ENCODE measurements around the gene IFIH1.

IFIH1 gene

GRCh38 chr2:162318328-162319180, at the start of gene IFIH1:
TSS of gene IFIH1 (minus strand) at chr2:162318684. CDS start at chr2:162318307, 377 bp downstream.
- DNase-seq (ENCODE audit: low read depth): peak; percentile 83
- H3K4me3 ChIP-seq (ENCODE audit: low read length): peak within 1 kb of the TSS; percentile 84
- peak; percentile 57 for TF ChIP-seq CTCF (conservative IDR thresholded peaks at IDR 0.05; ENCODE audit: low read length)

GRCh38 chr2:162365392-162365791, 46.9 kb upstream of the IFIH1 start:
- no peak overlapping the region for H3K4me3 ChIP-seq (ENCODE audit: low read length)
- DNase-seq (ENCODE audit: low read depth): no peak
- no peak for TF ChIP-seq CTCF (conservative IDR thresholded peaks at IDR 0.05; ENCODE audit: low read length)

DNA sequence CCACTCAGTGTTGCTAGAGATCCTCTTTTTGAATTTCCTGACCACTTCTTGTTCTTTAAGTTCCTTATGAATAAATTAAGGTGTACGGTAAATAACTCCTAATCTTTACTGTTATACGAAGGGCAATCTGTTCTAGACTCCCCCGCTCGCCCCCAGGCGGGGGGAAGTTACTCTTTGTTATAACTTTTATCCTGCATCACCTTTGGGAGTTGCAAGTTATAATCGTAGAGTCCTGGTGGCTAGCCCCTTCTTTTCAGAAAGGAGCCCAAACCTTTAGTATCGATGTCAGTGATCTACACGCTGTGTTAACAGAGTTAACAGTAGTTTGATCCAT, 26.1 kb upstream of the IFIH1 start:
- no peak for TF ChIP-seq CTCF (conservative IDR thresholded peaks at IDR 0.05; ENCODE audit: low read length)
- DNase-seq (ENCODE audit: low read depth): no peak
- peak overlapping the region; percentile 81 for H3K4me3 ChIP-seq (ENCODE audit: low read length)

DNA sequence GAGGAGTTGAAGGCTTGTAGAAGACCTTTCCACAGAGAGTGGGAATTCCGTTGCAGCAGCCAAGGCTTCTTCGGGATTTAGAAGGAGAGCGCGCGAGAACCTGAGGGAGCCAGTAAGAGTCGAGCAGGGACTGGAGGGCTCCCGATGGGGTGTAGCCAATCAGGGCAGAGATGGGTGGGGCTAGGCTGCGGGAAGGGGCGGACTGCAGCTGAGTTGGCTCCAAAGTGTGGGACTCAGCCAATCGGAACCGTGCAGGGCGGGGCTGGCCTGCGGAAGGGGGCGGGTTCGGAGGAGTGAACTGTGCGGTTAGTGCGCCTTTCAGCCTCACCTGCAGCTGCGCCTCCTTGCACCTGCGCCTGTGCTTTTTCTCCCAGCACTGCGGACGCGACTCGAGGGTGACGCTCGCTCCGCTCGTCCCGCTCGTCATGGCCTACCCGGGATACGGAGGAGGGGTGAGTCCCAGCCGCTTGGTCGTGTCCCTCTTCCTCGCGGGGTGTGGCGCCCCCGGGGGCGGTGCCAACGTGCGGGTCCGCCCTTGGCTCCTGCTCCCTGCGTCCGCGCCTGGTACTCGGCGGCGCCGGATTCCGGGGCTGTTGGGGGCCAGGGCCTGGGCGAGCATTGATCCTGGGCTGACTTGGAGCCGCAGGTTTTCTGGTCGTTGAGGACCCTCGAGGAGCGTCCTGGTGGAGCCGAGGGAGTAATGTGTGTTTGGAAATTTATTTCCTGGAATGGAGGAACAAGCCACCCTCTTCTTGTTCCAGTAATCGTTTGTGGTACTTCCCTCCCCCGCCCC, 25.5 kb upstream of the IFIH1 start, which contains the start of gene GCA:
Gene GCA (plus strand): TSS at position 309 of the 793 bp plus-strand sequence. CDS start 117 bp downstream, at position 426.
- peak within 1 kb of the TSS; percentile 81 for H3K4me3 ChIP-seq (ENCODE audit: low read length)
- peak; percentile 86 for DNase-seq (ENCODE audit: low read depth)
- no peak for TF ChIP-seq CTCF (conservative IDR thresholded peaks at IDR 0.05; ENCODE audit: low read length)

DNA sequence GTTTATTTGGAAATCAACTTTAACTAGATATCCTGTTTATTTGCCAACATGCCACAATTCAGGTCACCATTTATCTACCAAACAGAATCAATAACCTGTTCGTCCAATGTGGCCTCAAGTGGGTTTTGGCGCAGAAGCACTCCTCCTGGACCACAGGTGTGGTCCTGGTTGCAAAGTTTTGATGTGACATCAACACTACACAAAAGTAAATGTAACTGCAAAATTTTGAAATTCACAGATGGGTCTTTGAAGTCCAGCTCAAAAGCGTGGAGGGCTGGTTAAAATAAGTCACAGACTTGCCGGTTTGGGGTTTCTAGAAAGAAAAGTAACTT, 25.0 kb upstream of the IFIH1 start:
- no peak for DNase-seq (ENCODE audit: low read depth)
- TF ChIP-seq CTCF (conservative IDR thresholded peaks at IDR 0.05; ENCODE audit: low read length): no peak
- peak overlapping the region; percentile 81 for H3K4me3 ChIP-seq (ENCODE audit: low read length)

GRCh38 chr2:162342841-162343240, 24.4 kb upstream of the IFIH1 start:
- DNase-seq (ENCODE audit: low read depth): no peak
- TF ChIP-seq CTCF (conservative IDR thresholded peaks at IDR 0.05; ENCODE audit: low read length): no peak
- H3K4me3 ChIP-seq (ENCODE audit: low read length): no peak overlapping the region

Data from AG10803 (cell line).